K562 (cell line): ENCODE results near the gene DNALI1. TPM values are rescaled to one million over a fixed set of nuclear protein-coding genes. Genes with fewer than 3 reads are reported as not detected.

ENCODE experiments used
- ARID2 ChIP-seq: fragments of 450-650 bp; IDR thresholded peaks from 2 replicates; pipeline ENCODE4 v1.6.1; 2017; ENCODE audit warnings: antibody characterized with exemption, mild to moderate bottlenecking
- BDP1 ChIP-seq: IDR thresholded peaks from 3 replicates; pipeline ENCODE4 v1.6.1; 2011; ENCODE audit not compliant: insufficient read length, insufficient read depth
- C11orf30 ChIP-seq: fragments of 450-650 bp; IDR thresholded peaks from 2 replicates; pipeline ENCODE4 v1.6.1; 2016; ENCODE audit warnings: low read depth, mild to moderate bottlenecking
- CREB1 ChIP-seq, 2 experiments: sonication (generic) in 1 of 2; formaldehyde crosslinking in 1 of 2; IDR thresholded peaks; 2 replicates each; pipeline versions ENCODE4 v1.6.1 to v1.8.0; 2012 to 2022; ENCODE audit warnings: inconsistent platforms in 1 of 2, mild to moderate bottlenecking in 1 of 2, missing genetic modification reagents in 1 of 2, moderate library complexity in 1 of 2
- HNRNPUL1 ChIP-seq: fragments of 200-400 bp; formaldehyde crosslinking; IDR thresholded peaks from 2 replicates; pipeline ENCODE4 v1.6.1; 2017; ENCODE audit warnings: low read length
- PHF21A ChIP-seq: fragments of 450-650 bp; IDR thresholded peaks from 2 replicates; pipeline ENCODE4 v1.6.1; 2017; ENCODE audit warnings: low read depth, borderline replicate concordance
- SPI1 ChIP-seq: IDR thresholded peaks from 2 replicates; pipeline ENCODE4 v1.6.1; 2011; ENCODE audit warnings: low read depth, low read length, control low read depth, borderline replicate concordance
- SRSF3 ChIP-seq: fragments of 200-400 bp; formaldehyde crosslinking; IDR thresholded peaks from 2 replicates; pipeline ENCODE4 v1.6.1; 2016; ENCODE audit warnings: mild to moderate bottlenecking, low read length, moderate library complexity; ENCODE audit not compliant: insufficient read depth
- TGIF2 ChIP-seq: sonication (generic); formaldehyde crosslinking; IDR thresholded peaks from 2 replicates; pipeline ENCODE4 v1.8.1; 2022; ENCODE audit warnings: mild to moderate bottlenecking, missing genetic modification reagents, moderate library complexity
- polyA plus RNA-seq, 8 experiments: library from polyadenylated mRNA; depleted of rRNA in 4 of 8; stranded (reverse) in 5 of 8; unstranded in 3 of 8; fragments of >200 nt; fragmentation: Nextera tagmentation in 2 of 8; fragmentation: Illumina TruSeq in 1 of 8; extraction: Ambion mirVana in 2 of 8; extraction: Trizol in 1 of 8; gene quantifications; 2 replicates each; pipeline versions ENCODE4 v1.2.1 to v1.2.3, GENCODE V29; 2011 to 2014; ENCODE audit warnings: inconsistent platforms in 1 of 8, missing spikeins in 1 of 8
- total RNA-seq, 7 experiments: library from RNA; depleted of rRNA in 6 of 7; stranded (reverse); fragments of >200 nt in 6 of 7; fragmentation: Illumina TruSeq in 2 of 7; extraction: Trizol in 2 of 7; gene quantifications; 2 replicates each; pipeline versions ENCODE4 v1.2.1 to v1.2.3, GENCODE V29; 2011 to 2021; ENCODE audit warnings: low replicate concordance in 1 of 7
- TF ChIP-seq, protein P1 (sequence below): fragments of 200-600 bp; sonication (generic); IDR thresholded peaks from one replicate; pipeline ENCODE4 v1.6.1; 2012; ENCODE audit warnings: mild to moderate bottlenecking, low read depth, low read length, inconsistent platforms
- TF ChIP-seq, protein P2 (sequence below), 2 experiments: fragments of 200-800 bp in 1 of 2; sonication (Bioruptor generic) in 1 of 2; sonication (generic) in 1 of 2; formaldehyde crosslinking in 1 of 2; IDR thresholded peaks in 1 of 2; conservative IDR thresholded peaks in 1 of 2; 2 replicates each; pipeline versions ENCODE4 v1.5.0 to v1.6.1; 2016 to 2020; ENCODE audit warnings: missing compliant biosample characterization in 1 of 2, missing genetic modification characterization in 1 of 2, missing genetic modification reagents in 1 of 2
- TF ChIP-seq, protein P3 (sequence below): sonication (generic); formaldehyde crosslinking; IDR thresholded peaks from 2 replicates; pipeline ENCODE4 v1.8.1; 2023; ENCODE audit warnings: mild to moderate bottlenecking, missing genetic modification reagents

DNALI1 gene
- total and polyA plus RNA-seq, 9 of the 15 experiments (the other 6 are each of a cell fraction or from before 2014, with no cell fraction given), result 0.87 to 5.6 (median 1.2) TPM

DNA sequence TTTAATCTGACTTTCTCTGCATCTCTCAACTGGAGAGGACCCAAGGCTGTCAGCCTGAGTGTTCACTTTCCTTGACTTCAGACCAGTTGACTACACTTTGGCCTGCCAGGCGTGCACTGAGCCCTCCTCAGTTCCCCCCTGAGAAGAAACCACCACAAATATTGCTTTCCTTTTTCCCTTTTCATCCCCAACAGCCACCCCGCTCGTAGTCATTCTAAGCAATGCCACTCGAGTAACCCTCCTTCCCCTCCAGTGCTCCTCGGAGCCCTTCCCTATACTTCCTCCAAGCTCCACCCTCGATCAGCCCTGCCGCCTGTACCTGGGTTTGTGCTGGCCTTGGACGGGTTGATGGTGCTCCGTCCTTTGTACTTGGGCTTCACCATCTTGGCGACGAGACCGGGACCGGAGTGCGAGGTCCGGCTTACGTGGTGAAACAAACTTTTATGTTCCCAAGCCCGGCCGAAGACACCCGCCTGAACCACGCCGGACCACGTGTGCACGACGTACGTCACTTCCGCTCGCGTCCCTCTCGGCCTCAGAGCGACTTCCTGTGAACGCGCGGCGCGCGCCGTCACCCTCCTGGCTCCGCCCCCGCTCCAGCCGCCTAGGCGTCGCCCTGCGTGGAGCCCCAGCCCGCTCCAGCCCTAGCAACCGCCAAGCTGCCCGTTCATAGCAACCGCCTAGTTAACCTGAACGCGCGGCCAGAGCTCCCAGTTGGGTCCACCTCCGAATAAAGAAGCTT is 38.9 kb downstream of the DNALI1 start, which contains the start of gene GNL2 (continued):
- TF ChIP-seq, protein P1, sequence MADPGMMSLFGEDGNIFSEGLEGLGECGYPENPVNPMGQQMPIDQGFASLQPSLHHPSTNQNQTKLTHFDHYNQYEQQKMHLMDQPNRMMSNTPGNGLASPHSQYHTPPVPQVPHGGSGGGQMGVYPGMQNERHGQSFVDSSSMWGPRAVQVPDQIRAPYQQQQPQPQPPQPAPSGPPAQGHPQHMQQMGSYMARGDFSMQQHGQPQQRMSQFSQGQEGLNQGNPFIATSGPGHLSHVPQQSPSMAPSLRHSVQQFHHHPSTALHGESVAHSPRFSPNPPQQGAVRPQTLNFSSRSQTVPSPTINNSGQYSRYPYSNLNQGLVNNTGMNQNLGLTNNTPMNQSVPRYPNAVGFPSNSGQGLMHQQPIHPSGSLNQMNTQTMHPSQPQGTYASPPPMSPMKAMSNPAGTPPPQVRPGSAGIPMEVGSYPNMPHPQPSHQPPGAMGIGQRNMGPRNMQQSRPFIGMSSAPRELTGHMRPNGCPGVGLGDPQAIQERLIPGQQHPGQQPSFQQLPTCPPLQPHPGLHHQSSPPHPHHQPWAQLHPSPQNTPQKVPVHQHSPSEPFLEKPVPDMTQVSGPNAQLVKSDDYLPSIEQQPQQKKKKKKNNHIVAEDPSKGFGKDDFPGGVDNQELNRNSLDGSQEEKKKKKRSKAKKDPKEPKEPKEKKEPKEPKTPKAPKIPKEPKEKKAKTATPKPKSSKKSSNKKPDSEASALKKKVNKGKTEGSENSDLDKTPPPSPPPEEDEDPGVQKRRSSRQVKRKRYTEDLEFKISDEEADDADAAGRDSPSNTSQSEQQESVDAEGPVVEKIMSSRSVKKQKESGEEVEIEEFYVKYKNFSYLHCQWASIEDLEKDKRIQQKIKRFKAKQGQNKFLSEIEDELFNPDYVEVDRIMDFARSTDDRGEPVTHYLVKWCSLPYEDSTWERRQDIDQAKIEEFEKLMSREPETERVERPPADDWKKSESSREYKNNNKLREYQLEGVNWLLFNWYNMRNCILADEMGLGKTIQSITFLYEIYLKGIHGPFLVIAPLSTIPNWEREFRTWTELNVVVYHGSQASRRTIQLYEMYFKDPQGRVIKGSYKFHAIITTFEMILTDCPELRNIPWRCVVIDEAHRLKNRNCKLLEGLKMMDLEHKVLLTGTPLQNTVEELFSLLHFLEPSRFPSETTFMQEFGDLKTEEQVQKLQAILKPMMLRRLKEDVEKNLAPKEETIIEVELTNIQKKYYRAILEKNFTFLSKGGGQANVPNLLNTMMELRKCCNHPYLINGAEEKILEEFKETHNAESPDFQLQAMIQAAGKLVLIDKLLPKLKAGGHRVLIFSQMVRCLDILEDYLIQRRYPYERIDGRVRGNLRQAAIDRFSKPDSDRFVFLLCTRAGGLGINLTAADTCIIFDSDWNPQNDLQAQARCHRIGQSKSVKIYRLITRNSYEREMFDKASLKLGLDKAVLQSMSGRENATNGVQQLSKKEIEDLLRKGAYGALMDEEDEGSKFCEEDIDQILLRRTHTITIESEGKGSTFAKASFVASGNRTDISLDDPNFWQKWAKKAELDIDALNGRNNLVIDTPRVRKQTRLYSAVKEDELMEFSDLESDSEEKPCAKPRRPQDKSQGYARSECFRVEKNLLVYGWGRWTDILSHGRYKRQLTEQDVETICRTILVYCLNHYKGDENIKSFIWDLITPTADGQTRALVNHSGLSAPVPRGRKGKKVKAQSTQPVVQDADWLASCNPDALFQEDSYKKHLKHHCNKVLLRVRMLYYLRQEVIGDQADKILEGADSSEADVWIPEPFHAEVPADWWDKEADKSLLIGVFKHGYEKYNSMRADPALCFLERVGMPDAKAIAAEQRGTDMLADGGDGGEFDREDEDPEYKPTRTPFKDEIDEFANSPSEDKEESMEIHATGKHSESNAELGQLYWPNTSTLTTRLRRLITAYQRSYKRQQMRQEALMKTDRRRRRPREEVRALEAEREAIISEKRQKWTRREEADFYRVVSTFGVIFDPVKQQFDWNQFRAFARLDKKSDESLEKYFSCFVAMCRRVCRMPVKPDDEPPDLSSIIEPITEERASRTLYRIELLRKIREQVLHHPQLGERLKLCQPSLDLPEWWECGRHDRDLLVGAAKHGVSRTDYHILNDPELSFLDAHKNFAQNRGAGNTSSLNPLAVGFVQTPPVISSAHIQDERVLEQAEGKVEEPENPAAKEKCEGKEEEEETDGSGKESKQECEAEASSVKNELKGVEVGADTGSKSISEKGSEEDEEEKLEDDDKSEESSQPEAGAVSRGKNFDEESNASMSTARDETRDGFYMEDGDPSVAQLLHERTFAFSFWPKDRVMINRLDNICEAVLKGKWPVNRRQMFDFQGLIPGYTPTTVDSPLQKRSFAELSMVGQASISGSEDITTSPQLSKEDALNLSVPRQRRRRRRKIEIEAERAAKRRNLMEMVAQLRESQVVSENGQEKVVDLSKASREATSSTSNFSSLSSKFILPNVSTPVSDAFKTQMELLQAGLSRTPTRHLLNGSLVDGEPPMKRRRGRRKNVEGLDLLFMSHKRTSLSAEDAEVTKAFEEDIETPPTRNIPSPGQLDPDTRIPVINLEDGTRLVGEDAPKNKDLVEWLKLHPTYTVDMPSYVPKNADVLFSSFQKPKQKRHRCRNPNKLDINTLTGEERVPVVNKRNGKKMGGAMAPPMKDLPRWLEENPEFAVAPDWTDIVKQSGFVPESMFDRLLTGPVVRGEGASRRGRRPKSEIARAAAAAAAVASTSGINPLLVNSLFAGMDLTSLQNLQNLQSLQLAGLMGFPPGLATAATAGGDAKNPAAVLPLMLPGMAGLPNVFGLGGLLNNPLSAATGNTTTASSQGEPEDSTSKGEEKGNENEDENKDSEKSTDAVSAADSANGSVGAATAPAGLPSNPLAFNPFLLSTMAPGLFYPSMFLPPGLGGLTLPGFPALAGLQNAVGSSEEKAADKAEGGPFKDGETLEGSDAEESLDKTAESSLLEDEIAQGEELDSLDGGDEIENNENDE, result no peak
- TF ChIP-seq CREB1 (IDR thresholded peaks at IDR 0.05) (peak; percentile 91), CREB1 (CRISPR knock-in tag; IDR thresholded peaks at IDR 0.05) (peak; percentile 95), TGIF2 (CRISPR knock-in tag) (peak; percentile 58; the same call in 1 of the 2 replicates), PHF21A (no peak), C11orf30 (peak; percentile 88), HNRNPUL1 (no peak), SRSF3 (no peak), ARID2 (no peak), BDP1 (no peak), SPI1 (peak; percentile 52; the same call in 1 of the 2 replicates)
- TF ChIP-seq, protein P2, sequence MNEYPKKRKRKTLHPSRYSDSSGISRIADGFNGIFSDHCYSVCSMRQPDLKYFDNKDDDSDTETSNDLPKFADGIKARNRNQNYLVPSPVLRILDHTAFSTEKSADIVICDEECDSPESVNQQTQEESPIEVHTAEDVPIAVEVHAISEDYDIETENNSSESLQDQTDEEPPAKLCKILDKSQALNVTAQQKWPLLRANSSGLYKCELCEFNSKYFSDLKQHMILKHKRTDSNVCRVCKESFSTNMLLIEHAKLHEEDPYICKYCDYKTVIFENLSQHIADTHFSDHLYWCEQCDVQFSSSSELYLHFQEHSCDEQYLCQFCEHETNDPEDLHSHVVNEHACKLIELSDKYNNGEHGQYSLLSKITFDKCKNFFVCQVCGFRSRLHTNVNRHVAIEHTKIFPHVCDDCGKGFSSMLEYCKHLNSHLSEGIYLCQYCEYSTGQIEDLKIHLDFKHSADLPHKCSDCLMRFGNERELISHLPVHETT (CRISPR knock-in tag; conservative IDR thresholded peaks at IDR 0.05 in 1 of 2, IDR thresholded peaks at IDR 0.05 in 1 of 2), result 0 out of 4 replicates have a peak, but pooled peaks of 1 of the 2 experiments have one; percentile 62
- TF ChIP-seq, protein P3, sequence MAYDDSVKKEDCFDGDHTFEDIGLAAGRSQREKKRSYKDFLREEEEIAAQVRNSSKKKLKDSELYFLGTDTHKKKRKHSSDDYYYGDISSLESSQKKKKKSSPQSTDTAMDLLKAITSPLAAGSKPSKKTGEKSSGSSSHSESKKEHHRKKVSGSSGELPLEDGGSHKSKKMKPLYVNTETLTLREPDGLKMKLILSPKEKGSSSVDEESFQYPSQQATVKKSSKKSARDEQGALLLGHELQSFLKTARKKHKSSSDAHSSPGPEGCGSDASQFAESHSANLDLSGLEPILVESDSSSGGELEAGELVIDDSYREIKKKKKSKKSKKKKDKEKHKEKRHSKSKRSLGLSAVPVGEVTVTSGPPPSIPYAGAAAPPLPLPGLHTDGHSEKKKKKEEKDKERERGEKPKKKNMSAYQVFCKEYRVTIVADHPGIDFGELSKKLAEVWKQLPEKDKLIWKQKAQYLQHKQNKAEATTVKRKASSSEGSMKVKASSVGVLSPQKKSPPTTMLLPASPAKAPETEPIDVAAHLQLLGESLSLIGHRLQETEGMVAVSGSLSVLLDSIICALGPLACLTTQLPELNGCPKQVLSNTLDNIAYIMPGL (CRISPR knock-in tag), result peak; percentile 57; the same call in 1 of the 2 replicates
